ENCODE measurements around the gene ERC2. TPM values are rescaled to one million over a fixed set of nuclear protein-coding genes. Genes with fewer than 3 reads are reported as not detected.

The ERC2 gene
- total RNA-seq, 6 donors from 2014 or later = 0.67 to 14.7 (median 1.3) TPM

GRCh38 chr3:55519019-55519418 lies 949.2 kb downstream of the ERC2 start:
- no peaks in the 10 kb centered on the region for H3K4me1 ChIP-seq
- no peak overlapping the region for H3K27ac ChIP-seq
- H3K27me3 ChIP-seq = no peaks in the 10 kb centered on the region
- TF ChIP-seq POLR2A (IDR thresholded peaks at IDR 0.05) (no peak), POLR2AphosphoS5 (IDR thresholded peaks at IDR 0.05) (no peak), EP300 (IDR thresholded peaks at IDR 0.05) (no peak)
- TF ChIP-seq, protein P1, sequence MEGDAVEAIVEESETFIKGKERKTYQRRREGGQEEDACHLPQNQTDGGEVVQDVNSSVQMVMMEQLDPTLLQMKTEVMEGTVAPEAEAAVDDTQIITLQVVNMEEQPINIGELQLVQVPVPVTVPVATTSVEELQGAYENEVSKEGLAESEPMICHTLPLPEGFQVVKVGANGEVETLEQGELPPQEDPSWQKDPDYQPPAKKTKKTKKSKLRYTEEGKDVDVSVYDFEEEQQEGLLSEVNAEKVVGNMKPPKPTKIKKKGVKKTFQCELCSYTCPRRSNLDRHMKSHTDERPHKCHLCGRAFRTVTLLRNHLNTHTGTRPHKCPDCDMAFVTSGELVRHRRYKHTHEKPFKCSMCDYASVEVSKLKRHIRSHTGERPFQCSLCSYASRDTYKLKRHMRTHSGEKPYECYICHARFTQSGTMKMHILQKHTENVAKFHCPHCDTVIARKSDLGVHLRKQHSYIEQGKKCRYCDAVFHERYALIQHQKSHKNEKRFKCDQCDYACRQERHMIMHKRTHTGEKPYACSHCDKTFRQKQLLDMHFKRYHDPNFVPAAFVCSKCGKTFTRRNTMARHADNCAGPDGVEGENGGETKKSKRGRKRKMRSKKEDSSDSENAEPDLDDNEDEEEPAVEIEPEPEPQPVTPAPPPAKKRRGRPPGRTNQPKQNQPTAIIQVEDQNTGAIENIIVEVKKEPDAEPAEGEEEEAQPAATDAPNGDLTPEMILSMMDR (IDR thresholded peaks at IDR 0.05) = no peak
- 74 to 88% methylated on average over 3 of the region's 3 CpGs for WGBS, 2 donors
- no peak for ATAC-seq (ENCODE audit: low FRiP score in 2 of 2)
- H3K4me3 ChIP-seq = no peak overlapping the region
- DNase-seq = no peak
- no peaks in the 10 kb centered on the region for H3K36me3 ChIP-seq
- H3K9me3 ChIP-seq = no peaks in the 10 kb centered on the region

- Histone ChIP-seq H3K36me3 (no peaks in the 10 kb centered on the region), H3K27ac (no peak overlapping the region), H3K4me1 (no peaks in the 10 kb centered on the region), H3K9me3 (no peaks in the 10 kb centered on the region), H3K27me3 (no peaks in the 10 kb centered on the region), H3K4me3 (no peak overlapping the region)
- WGBS, 2 donors = 55 to 60% methylated on average over 6 of the region's 6 CpGs
- no peak for ATAC-seq (ENCODE audit: low FRiP score in 2 of 2)
- TF ChIP-seq EP300 (IDR thresholded peaks at IDR 0.05) (no peak), POLR2A (IDR thresholded peaks at IDR 0.05) (no peak), POLR2AphosphoS5 (IDR thresholded peaks at IDR 0.05) (no peak)
- TF ChIP-seq, protein P1 (IDR thresholded peaks at IDR 0.05) = no peak
- DNase-seq = no peak
Measured at GRCh38 chr3:55518451-55518850, 949.8 kb downstream of the ERC2 start.

- Histone ChIP-seq H3K4me1 (no peaks in the 10 kb centered on the region), H3K36me3 (no peaks in the 10 kb centered on the region), H3K27ac (no peak overlapping the region), H3K27me3 (no peaks in the 10 kb centered on the region), H3K4me3 (no peak overlapping the region), H3K9me3 (no peaks in the 10 kb centered on the region)
- no peak for DNase-seq
- WGBS, 2 donors = 79 to 82% methylated on average over 10 of the region's 10 CpGs
- TF ChIP-seq EP300 (IDR thresholded peaks at IDR 0.05) = no peak
- TF ChIP-seq, protein P1 (IDR thresholded peaks at IDR 0.05) = no peak
- ATAC-seq (ENCODE audit: low FRiP score in 2 of 2) = no peak
Measured at GRCh38 chr3:55516392-55517030, 951.8 kb downstream of the ERC2 start.

- no peaks in the 10 kb centered on the region for H3K4me1 ChIP-seq
- DNase-seq (no peak), ATAC-seq (ENCODE audit: low FRiP score in 2 of 2) (no peak)
- TF ChIP-seq POLR2AphosphoS5 (IDR thresholded peaks at IDR 0.05) (no peak), POLR2A (IDR thresholded peaks at IDR 0.05) (no peak)
- WGBS, 2 donors = 57 to 67% methylated on average over 14 of the region's 14 CpGs
- H3K27me3 ChIP-seq = no peaks in the 10 kb centered on the region
- no peaks in the 10 kb centered on the region for H3K9me3 ChIP-seq
- no peak overlapping the region for H3K27ac ChIP-seq
- no peak overlapping the region for H3K4me3 ChIP-seq
- H3K36me3 ChIP-seq = no peaks in the 10 kb centered on the region
Measured at GRCh38 chr3:55515550-55516246, 952.6 kb downstream of the ERC2 start.

DNA sequence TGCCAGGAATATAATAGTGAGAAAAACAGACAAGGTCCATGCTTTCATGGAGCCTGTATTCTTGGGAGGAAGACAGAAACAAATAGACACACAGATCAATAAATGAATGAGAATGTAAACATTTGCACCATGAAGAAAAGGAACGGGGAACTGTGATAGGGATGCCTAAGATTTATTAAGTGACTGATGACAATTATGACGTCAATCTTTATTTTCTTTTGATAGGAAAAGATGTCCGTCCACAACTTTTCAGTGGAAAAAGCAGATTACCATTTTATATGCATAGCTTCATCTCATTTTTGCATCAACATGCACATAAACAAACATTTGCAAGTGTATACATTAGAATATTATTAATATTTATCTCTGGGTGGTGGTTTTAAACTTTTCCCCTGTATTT lies 953.3 kb downstream of the ERC2 start:
- H3K36me3 ChIP-seq = no peaks in the 10 kb centered on the region
- H3K4me1 ChIP-seq = no peaks in the 10 kb centered on the region
- WGBS, 2 donors = 84 to 85% methylated on average over 3 of the region's 3 CpGs
- no peaks in the 10 kb centered on the region for H3K9me3 ChIP-seq
- TF ChIP-seq EP300 (IDR thresholded peaks at IDR 0.05) (no peak), POLR2A (IDR thresholded peaks at IDR 0.05) (no peak), POLR2AphosphoS5 (IDR thresholded peaks at IDR 0.05) (no peak)
- TF ChIP-seq, protein P1 (IDR thresholded peaks at IDR 0.05) = no peak
- H3K4me3 ChIP-seq = no peak overlapping the region
- ATAC-seq (ENCODE audit: low FRiP score in 2 of 2) (no peak), DNase-seq (no peak)
- no peaks in the 10 kb centered on the region for H3K27me3 ChIP-seq
- H3K27ac ChIP-seq = no peak overlapping the region

All from upper lobe of left lung (tissue), 6 donors.